Panc1 (cell line): ENCODE measurements around the gene PSME3IP1.

Source experiments
- CTCF ChIP-seq: fragments of 450-650 bp; IDR thresholded peaks from 2 replicates; pipeline ENCODE4 v1.5.1; 2017; ENCODE audit warnings: mild to moderate bottlenecking
- POLR2AphosphoS5 ChIP-seq: IDR thresholded peaks from 2 replicates; pipeline ENCODE4 v1.6.1; 2012; ENCODE audit warnings: mild to moderate bottlenecking, low read depth, low read length, moderate library complexity
- REST ChIP-seq, 2 experiments: IDR thresholded peaks; 2 replicates each; pipeline ENCODE4 v1.6.1; 2011 to 2012; ENCODE audit warnings: low read depth in 2 of 2, control low read depth in 1 of 2, low read length in 1 of 2, mild to moderate bottlenecking in 1 of 2, moderate library complexity in 1 of 2; ENCODE audit not compliant: insufficient read depth in 1 of 2
- SIN3A ChIP-seq: IDR thresholded peaks from 2 replicates; pipeline ENCODE4 v1.6.1; 2012; ENCODE audit warnings: low read depth, mild to moderate bottlenecking, low read length, moderate library complexity, borderline replicate concordance; ENCODE audit not compliant: insufficient read depth
- TCF7L2 ChIP-seq: IDR thresholded peaks from 2 replicates; pipeline ENCODE4 v1.6.1; 2011; ENCODE audit warnings: mild to moderate bottlenecking, low read depth, low read length, inconsistent platforms

GRCh38 chr16:57203451-57203850 lies 17.6 kb upstream of the PSME3IP1 start:
- no peak for TF ChIP-seq CTCF
- no peak for TF ChIP-seq POLR2AphosphoS5
- TF ChIP-seq REST (IDR thresholded peaks at IDR 0.05; ENCODE audit: insufficient read depth in 1 of 2, low read depth in 2 of 2, low read length in 1 of 2) = no peak
- no peak for TF ChIP-seq SIN3A
- TF ChIP-seq TCF7L2 = no peak
